GM12872 (cell line): ENCODE data around the gene TPCN2.

Source experiments
- TF ChIP-seq, protein P1 (sequence below): IDR thresholded peaks from 3 replicates; pipeline ENCODE4 v1.5.1; 2011; ENCODE audit warnings: low read depth, mild to moderate bottlenecking, low read length, moderate library complexity; ENCODE audit not compliant: insufficient read depth

TPCN2 gene

DNA sequence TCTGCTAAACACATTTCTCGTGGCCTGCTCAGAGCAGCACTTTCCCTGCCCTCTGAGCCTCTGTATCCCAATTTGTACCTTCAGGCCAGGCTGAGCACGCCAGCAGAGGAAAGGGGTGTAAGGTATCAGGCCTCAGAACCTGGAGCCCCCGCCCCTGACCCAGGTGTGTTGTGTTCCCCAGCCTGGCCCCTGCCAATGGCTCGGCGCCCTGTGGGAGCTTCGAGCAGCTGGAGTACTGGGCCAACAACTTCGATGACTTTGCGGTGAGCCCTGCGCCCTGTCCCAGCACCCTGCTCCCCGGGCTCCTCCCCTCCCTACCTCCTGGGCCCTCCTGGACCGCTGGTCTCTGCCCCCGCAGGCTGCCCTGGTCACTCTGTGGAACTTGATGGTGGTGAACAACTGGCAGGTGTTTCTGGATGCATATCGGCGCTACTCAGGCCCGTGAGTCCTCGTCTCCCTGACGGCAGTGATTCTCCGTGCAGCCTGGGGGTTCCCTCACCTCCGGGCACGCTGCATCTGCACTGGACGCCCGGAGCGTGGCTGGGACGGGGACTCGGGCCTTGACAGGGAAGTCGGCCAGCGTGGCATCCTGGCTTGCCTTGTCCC is 36.9 kb downstream of the TPCN2 start:
- TF ChIP-seq, protein P1, sequence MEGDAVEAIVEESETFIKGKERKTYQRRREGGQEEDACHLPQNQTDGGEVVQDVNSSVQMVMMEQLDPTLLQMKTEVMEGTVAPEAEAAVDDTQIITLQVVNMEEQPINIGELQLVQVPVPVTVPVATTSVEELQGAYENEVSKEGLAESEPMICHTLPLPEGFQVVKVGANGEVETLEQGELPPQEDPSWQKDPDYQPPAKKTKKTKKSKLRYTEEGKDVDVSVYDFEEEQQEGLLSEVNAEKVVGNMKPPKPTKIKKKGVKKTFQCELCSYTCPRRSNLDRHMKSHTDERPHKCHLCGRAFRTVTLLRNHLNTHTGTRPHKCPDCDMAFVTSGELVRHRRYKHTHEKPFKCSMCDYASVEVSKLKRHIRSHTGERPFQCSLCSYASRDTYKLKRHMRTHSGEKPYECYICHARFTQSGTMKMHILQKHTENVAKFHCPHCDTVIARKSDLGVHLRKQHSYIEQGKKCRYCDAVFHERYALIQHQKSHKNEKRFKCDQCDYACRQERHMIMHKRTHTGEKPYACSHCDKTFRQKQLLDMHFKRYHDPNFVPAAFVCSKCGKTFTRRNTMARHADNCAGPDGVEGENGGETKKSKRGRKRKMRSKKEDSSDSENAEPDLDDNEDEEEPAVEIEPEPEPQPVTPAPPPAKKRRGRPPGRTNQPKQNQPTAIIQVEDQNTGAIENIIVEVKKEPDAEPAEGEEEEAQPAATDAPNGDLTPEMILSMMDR, result no peak

DNA sequence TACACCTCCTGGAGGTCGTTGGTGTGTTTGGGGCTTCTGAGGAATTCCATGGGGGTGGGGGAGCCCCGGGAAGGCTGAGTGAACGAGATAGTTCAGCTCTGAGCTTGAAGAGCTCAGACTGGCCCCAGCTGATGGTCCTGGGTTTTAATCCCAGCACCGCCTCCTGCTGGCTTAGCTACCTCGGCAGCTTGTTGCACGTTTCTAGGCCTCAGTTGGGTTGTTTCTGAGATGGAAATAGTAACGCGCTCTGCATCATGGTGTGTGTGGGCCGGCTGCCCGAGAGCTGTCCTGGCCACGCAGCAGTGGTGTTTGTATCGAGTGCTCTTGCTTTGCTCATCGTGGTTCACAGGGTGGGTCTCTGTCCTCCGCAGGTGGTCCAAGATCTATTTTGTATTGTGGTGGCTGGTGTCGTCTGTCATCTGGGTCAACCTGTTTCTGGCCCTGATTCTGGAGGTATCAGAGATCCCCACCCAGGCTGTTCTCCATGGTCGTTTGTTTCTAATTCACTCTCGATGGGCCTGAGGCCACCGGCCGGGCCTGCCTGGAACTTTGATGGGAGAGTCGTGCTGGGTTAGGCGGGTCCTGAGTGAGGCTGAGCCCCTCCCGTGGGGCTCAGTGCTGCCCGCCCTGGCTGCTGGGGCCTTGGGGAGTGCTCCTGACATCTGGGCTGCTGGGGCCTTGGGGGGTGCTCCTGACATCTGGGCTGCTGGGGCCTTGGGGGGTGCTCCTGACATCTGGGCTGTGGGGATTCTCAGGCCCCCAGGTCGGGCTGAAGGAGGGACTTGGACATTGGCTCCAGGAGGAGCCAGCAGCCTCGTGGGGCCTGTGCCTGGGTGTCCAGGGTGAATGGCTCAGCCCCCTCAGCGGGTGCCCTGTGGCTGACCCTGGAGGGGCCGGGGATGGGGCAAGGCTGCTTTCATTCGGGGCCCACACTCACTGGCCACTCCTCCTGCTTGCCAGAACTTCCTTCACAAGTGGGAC is 37.7 kb downstream of the TPCN2 start:
- TF ChIP-seq, protein P1, result no peak

- TF ChIP-seq, protein P1, result no peak
Observed at GRCh38 chr11:69087133-69087524, 38.4 kb downstream of the TPCN2 start.

- TF ChIP-seq, protein P1, result no peak
Observed at GRCh38 chr11:69087811-69088210, 39.1 kb downstream of the TPCN2 start.

GRCh38 chr11:69088676-69089146 is 40.0 kb downstream of the TPCN2 start:
- TF ChIP-seq, protein P1, result peak; percentile 81

GRCh38 chr11:69089258-69089657 is 40.5 kb downstream of the TPCN2 start:
- TF ChIP-seq, protein P1, result no peak

DNA sequence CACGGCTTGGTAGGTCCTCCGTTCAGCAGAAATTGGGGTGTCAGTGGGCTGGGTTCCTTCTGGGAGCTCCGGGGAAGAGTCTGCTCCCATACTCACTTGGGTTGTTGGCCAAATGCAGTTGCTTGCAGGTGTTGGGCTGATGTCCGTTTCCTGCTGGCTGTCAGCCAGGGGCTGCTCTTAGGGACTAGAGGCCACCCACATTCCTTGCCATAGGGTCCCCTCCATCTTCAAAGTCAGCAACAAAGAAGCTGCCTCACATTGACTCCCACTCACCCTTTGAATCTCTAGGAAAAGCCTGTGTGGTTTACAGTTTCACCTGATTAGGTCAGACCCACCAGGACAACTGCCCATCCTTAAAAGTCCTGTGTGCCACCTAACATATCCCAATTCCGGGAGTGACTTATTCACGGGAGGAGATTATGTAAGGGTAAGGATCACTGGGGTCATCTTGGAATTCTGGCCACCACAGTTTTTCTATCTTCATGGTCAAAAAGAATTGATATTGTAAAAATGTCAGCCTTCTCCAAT is 43.0 kb downstream of the TPCN2 start:
- TF ChIP-seq, protein P1, result no peak
